HG02884 (cell line): ENCODE measurements around the gene CHSY1.
A peak's percentile ranks its signal among the peaks of the same experiment; 100 is the strongest.
"Not testable (repeated sequence)": the region's sequence is repeated elsewhere in the genome, so short reads cannot be mapped to it uniquely, and the experiment has no call there.

Experiments
- ATAC-seq: cut with Tn5 transposase; IDR thresholded peaks from one replicate; pipeline ENCODE4 v1.9.1; 2021; ENCODE audit warnings: mild to moderate bottlenecking, moderate library complexity; ENCODE audit not compliant: unreplicated experiment

The CHSY1 gene

DNA sequence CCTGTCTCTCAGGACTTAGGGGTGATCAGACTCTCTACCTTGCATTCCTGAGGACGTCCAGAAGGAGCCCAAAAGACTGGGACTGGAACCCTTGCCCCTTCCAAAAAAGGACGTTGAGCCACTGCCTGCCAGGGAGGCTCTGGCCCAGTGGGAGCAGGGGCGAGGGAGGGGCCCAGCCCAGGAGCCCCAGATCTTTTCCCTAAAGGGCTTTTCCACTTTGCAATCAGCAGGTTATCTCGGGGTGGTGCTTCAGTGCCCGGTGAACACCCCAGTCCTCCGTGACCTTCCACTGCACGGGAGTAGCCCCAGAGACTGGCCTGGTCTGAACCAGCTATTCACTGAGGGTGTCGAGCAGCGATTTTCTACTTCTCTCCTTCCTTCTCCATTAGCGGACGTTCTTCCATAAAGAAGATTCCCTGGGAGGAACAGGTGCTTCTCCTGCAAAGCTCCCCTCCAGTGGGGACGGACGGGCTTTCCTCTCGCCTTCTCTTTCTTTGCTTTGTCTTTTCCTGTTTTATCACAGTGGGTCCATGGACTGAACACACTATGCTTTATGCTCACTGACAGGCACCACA lies 113.7 kb downstream of the CHSY1 start:
- no peak for ATAC-seq

GRCh38 chr15:101137312-101137940 lies 114.4 kb downstream of the CHSY1 start:
- no peak for ATAC-seq

DNA sequence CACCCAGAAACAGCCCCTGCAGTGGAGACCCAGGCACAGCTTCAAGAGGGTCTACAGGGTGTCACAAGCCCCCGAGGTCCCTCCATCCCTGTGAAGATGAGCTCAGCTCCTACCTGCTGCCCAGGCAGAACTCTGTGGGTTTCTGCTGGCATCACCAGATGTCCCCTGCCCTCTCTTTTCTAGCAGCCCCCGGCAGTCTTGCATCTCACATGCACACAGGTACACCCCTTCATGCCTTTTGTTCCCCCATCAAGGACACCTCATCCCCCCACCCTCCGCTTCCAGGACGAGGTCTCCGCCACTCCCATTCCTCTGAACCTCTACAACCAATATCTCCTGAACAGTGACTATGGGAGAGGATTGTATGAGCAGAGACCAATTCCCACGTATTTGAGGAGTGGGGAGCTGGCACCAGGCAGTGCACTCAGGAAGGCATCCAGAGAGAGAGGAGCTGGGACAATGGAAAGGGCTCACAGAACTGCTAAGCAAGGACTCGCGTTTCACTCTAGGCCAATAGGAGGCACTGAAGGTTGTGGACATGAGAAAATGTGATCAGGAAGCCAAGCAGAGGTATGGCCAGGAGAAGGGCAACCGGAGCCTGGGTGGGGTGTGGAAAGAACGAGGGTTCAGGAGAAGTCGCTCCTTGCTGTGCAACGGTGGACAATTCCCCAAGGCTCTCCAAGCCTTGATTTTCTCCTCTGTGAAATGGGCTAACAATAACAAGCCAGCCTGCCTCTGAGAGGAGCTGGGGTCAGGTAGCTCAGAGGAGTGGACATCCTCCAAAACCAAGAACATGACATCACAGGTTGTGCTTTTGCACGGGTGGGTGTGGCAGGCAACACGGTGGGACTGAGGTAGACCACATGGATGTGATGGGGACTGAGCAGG lies 115.2 kb downstream of the CHSY1 start:
- no peak for ATAC-seq

DNA sequence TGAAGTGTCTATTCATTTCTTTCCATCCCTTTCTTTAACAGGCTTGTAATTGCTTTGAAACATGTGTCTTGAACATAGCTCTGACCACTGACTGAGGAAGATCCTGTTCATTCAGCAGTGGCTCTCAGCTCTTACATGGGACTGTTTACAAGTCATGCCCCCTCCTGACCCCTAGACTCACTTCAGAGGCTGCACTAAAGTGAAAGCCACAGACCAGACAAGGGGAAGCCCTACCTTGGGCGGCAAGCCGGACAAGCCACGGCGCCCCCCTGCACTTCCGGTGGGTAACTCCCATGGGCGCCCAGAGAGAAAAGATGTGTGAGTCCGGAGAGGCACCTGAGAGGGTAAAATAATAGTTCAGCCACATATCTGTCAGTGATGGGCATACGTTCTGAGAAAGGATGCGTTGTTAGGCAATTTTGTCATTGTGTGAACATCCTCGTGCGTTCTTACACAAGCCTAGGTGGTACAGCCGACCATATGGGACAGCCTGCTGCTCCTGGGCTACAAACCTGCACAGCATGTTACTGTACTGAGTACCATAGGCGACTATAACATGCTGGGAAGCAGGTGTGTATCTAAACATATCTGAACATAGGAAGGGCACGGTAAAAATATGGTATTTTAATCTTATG lies 116.2 kb downstream of the CHSY1 start:
- no peak for ATAC-seq

GRCh38 chr15:101134780-101135179 lies 117.1 kb downstream of the CHSY1 start:
- ATAC-seq, result no peak

DNA sequence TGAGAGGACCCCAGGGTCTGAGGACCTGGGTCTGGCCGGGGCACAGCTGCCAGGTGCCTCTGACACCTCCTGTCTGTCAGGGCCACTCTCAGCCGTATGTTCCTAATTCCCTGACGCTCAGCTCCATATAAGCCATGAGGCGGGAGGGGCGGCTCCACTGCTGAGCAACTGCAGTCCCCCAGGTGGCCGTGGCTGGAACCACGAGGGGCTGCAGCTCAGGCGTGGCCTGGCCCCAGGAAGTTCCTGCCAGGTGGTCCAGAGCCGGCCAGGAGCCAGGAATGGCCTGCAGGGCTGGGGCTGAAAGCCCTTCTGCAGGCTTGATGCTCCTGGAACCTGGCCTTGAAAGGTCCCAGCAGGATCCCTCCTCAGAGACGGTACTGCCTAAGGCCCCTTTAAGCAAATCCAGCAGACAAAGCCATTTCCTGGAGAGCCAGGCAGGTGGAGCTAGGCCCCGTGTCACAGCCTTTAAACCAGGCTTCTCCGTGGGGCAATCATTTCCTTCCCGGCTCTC lies 118.0 kb downstream of the CHSY1 start:
- no peak for ATAC-seq

DNA sequence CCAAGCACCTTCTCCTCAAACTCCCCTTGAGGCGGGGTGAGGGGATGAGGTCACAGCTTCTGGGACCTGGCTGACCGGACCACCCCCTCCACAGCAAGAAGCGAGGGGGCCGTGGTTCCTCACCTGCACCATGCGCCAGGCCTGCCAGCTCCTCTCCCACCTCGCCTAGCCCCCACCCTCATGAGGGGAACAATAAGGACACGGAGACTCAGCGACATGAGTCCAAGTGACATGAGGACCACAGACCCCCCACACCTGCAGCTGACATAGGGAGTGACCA lies 118.7 kb downstream of the CHSY1 start:
- ATAC-seq, result no peak

DNA sequence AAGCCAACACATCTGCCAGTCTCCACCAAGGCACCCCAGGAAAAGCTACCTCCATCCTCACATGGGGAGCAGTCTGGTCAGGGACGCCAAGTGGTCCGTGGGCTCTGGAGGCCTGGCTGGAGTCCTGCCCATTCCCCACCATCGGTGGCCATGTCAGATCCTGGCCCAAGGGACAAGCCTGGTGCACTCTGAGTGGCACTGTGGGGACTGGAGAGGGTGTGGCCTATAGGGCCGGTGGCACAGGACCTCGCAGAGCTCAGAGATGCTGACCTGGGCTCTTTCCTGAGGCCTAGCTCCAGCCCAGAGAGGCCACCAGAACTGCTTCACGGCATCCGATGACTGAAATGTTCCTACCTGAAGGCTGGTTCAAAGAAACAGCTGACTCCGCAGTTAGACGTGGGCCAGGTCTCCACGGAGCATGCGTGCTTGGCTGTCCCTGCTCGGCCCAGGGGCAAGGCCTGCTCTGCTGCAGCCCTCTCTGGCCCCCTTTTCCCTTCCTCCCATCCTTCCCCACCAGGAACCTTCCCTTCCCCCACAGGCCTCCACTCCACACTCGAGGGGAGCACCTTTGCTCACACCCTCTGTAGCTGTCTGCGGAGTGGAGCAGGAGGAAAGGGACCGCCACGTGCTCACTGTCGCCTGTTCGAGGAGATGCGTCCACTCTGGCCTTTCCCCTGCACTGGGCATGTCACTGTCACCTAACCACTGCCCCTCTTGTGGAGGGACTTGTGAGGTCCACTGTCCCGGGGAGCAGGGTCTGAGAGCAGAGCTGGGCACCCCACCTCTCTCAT lies 119.3 kb downstream of the CHSY1 start:
- ATAC-seq, result no peak

GRCh38 chr15:101131489-101132389 lies 120.1 kb downstream of the CHSY1 start:
- ATAC-seq, result no peak

GRCh38 chr15:101129851-101130380 lies 121.9 kb downstream of the CHSY1 start:
- no peak for ATAC-seq

GRCh38 chr15:101128221-101129015 lies 123.4 kb downstream of the CHSY1 start:
- ATAC-seq, result no peak

DNA sequence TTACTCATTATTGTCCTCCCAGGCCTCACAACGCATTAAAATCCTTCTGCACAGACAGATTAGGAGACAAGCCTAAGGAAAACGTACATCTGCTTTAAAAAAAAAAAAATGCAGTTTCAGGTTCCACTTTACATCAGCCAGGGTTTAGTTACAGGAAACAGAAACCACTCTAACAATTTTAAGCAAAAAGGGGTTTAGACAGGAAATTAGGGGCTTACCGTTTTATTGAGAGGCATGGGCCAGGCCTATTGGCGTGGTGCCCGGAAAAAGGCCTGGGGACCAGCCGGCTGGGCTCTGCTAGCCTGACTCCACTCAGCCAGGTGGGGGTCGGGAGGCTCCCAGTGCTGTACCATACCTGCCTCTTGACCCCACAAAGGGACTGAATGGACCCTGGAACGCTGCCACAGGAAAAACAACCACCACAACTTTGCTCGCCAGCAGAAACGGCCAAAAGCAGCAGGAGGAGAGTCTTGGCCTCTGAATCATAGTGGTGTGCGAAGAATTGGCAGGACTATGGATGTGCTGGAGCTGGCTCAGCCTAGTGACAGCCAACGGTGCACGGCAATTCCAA lies 124.3 kb downstream of the CHSY1 start:
- peak; percentile 59 for ATAC-seq

GRCh38 chr15:101126618-101127505 lies 125.0 kb downstream of the CHSY1 start:
- ATAC-seq, result peak; percentile 45

DNA sequence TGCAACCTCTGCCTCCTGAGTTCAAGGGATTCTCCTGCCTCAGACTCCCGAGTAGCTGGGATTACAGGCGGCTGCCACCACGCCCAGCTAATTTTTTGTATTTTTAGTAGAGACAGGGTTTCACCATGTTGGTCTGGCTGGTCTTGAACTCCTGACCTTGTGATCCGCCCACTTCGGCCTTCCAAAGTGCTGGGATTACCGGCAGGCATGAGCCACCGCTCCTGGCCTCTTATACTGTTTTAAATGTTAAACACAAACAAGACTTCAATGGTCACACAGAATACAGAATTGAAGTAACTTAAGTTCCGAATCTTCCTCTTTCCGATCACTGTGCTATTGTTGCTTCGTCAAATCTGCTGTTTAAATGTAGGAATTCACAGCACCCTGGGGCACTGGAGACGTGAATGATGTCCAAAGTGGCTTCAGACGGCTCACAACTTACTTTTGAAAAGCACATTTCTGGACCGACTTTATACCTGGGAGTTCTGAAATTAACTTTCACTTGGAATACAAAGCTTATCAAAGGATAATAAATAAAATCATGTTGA lies 125.9 kb downstream of the CHSY1 start:
- ATAC-seq, result not testable (repeated sequence)
